Measurements from ENCODE around the gene DNAJA4.

The DNAJA4 gene

DNA sequence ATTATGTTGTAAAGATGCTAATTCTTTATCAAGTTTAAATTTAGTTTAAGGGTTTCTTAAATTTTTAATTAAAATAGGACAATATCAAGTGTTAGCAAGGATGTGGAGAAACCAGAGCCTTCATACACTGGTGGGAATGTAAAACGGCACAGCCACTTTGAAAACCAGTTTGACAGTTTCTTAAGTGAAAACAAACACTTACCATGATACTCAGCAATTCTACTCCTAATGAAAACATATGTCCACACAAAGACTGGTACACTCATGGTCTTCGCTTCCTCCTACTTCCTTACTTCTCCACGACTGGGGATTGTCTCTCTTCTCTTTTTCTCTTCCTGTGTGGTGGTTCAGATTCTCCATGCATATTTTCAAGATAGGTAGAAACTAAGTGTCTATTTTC lies 25.9 kb downstream of the DNAJA4 start:
- ChIA-PET CTCF (no interaction called here), POLR2A (interaction anchor here (1.5 kb wide), 1 partner anchor 9 kb away, joined by 11 read pairs; the partner anchor contains the start of gene SKIC8)
- no peaks in the 10 kb centered on the region for H3K9me3 ChIP-seq (ENCODE audit: control insufficient read depth, insufficient read depth, low read depth, low read length)
- peaks cover 45 to 92% of the 10 kb centered on the region in 2 experiments for H3K36me3 ChIP-seq (ENCODE audit: control insufficient read depth in 2 of 2, insufficient read depth in 1 of 2, low read length in 2 of 2)
- H3K4me1 ChIP-seq (ENCODE audit: control insufficient read depth, insufficient read depth, low read length) = no peaks in the 10 kb centered on the region
- H3K27ac ChIP-seq (ENCODE audit: extremely low read depth, low read depth, low read length) = no peak overlapping the region
- no peak overlapping the region for H3K4me3 ChIP-seq (ENCODE audit: low read depth, low read length)
- TF ChIP-seq ZNF48 (tag by site-specific recombination; IDR thresholded peaks at IDR 0.05) = no peak
- no peak for TF ChIP-seq ZNF184 (tag by site-specific recombination; IDR thresholded peaks at IDR 0.05)
- TF ChIP-seq KLF10 (tag by site-specific recombination; IDR thresholded peaks at IDR 0.05) = no peak
- TF ChIP-seq KLF16 (tag by site-specific recombination; IDR thresholded peaks at IDR 0.05) = no peak
- TF ChIP-seq ZNF404 (tag by site-specific recombination; IDR thresholded peaks at IDR 0.05) = no peak
- no peak for TF ChIP-seq ZNF658 (tag by site-specific recombination; IDR thresholded peaks at IDR 0.05)
- TF ChIP-seq, protein P1, sequence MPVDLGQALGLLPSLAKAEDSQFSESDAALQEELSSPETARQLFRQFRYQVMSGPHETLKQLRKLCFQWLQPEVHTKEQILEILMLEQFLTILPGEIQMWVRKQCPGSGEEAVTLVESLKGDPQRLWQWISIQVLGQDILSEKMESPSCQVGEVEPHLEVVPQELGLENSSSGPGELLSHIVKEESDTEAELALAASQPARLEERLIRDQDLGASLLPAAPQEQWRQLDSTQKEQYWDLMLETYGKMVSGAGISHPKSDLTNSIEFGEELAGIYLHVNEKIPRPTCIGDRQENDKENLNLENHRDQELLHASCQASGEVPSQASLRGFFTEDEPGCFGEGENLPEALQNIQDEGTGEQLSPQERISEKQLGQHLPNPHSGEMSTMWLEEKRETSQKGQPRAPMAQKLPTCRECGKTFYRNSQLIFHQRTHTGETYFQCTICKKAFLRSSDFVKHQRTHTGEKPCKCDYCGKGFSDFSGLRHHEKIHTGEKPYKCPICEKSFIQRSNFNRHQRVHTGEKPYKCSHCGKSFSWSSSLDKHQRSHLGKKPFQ (tag by site-specific recombination; IDR thresholded peaks at IDR 0.05) = no peak
- TF ChIP-seq ZNF501 (tag by site-specific recombination; IDR thresholded peaks at IDR 0.05) = no peak
- TF ChIP-seq, protein P2, sequence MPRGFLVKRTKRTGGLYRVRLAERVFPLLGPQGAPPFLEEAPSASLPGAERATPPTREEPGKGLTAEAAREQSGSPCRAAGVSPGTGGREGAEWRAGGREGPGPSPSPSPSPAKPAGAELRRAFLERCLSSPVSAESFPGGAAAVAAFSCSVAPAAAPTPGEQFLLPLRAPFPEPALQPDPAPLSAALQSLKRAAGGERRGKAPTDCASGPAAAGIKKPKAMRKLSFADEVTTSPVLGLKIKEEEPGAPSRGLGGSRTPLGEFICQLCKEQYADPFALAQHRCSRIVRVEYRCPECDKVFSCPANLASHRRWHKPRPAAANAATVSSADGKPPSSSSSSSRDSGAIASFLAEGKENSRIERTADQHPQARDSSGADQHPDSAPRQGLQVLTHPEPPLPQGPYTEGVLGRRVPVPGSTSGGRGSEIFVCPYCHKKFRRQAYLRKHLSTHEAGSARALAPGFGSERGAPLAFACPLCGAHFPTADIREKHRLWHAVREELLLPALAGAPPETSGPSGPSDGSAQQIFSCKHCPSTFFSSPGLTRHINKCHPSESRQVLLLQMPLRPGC (tag by site-specific recombination; IDR thresholded peaks at IDR 0.05) = no peak
- no peak for TF ChIP-seq BCL11A (tag by site-specific recombination; IDR thresholded peaks at IDR 0.05; ENCODE audit: low read depth)
- TF ChIP-seq, protein P3, sequence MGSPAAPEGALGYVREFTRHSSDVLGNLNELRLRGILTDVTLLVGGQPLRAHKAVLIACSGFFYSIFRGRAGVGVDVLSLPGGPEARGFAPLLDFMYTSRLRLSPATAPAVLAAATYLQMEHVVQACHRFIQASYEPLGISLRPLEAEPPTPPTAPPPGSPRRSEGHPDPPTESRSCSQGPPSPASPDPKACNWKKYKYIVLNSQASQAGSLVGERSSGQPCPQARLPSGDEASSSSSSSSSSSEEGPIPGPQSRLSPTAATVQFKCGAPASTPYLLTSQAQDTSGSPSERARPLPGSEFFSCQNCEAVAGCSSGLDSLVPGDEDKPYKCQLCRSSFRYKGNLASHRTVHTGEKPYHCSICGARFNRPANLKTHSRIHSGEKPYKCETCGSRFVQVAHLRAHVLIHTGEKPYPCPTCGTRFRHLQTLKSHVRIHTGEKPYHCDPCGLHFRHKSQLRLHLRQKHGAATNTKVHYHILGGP (tag by site-specific recombination; IDR thresholded peaks at IDR 0.05) = no peak
- TF ChIP-seq, protein P4, sequence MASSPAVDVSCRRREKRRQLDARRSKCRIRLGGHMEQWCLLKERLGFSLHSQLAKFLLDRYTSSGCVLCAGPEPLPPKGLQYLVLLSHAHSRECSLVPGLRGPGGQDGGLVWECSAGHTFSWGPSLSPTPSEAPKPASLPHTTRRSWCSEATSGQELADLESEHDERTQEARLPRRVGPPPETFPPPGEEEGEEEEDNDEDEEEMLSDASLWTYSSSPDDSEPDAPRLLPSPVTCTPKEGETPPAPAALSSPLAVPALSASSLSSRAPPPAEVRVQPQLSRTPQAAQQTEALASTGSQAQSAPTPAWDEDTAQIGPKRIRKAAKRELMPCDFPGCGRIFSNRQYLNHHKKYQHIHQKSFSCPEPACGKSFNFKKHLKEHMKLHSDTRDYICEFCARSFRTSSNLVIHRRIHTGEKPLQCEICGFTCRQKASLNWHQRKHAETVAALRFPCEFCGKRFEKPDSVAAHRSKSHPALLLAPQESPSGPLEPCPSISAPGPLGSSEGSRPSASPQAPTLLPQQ (tag by site-specific recombination; IDR thresholded peaks at IDR 0.05) = no peak
- TF ChIP-seq ZXDB (tag by site-specific recombination; IDR thresholded peaks at IDR 0.05) = no peak
- TF ChIP-seq, protein P5, sequence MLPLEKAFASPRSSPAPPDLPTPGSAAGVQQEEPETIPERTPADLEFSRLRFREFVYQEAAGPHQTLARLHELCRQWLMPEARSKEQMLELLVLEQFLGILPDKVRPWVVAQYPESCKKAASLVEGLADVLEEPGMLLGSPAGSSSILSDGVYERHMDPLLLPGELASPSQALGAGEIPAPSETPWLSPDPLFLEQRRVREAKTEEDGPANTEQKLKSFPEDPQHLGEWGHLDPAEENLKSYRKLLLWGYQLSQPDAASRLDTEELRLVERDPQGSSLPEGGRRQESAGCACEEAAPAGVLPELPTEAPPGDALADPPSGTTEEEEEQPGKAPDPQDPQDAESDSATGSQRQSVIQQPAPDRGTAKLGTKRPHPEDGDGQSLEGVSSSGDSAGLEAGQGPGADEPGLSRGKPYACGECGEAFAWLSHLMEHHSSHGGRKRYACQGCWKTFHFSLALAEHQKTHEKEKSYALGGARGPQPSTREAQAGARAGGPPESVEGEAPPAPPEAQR (tag by site-specific recombination; IDR thresholded peaks at IDR 0.05) = no peak
- TF ChIP-seq ZSCAN30 (tag by site-specific recombination; IDR thresholded peaks at IDR 0.05) = no peak
- no peak for TF ChIP-seq ZFHX2 (tag by site-specific recombination; conservative IDR thresholded peaks at IDR 0.05)
- no peak for TF ChIP-seq ZNF302 (tag by site-specific recombination; IDR thresholded peaks at IDR 0.05; ENCODE audit: low read depth)

DNA sequence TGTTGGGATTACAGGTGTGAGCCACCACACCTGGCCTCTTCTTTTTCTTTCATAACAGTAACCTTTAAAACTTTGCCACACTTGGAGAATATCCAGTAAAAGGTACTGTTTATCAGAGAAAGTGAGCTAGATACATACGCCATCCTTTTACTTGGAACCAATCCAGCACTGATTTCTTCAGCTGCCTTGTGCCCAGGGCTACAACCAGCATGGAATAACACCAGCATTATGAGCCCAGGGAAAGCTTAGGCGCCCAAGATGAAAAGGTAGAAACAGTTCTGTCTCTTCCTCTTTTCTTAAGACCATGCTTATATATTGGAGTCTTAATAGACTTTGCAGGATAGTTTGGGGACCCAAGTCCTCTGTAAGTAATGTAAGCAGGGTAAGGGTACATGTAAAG lies 26.7 kb downstream of the DNAJA4 start:
- no peak overlapping the region for H3K27ac ChIP-seq (ENCODE audit: extremely low read depth, low read depth, low read length)
- ChIA-PET CTCF (interaction anchor here (0.6 to 0.9 kb wide), 2 partner anchors 131 to 463 kb away, joined by 3 read pairs; no protein-coding TSS in a partner anchor), POLR2A (interaction anchor here (1.5 kb wide), 1 partner anchor 8 kb away, joined by 11 read pairs; the partner anchor contains the start of gene SKIC8)
- TF ChIP-seq SETDB1 (IDR thresholded peaks at IDR 0.05; ENCODE audit: insufficient read length, low read length) (no peak), ZFP37 (tag by site-specific recombination; IDR thresholded peaks at IDR 0.05) (no peak), YY2 (tag by site-specific recombination; IDR thresholded peaks at IDR 0.05) (no peak), ZBTB20 (tag by site-specific recombination; IDR thresholded peaks at IDR 0.05) (no peak), ZNF324 (tag by site-specific recombination; IDR thresholded peaks at IDR 0.05) (no peak), ZFHX2 (tag by site-specific recombination; conservative IDR thresholded peaks at IDR 0.05) (no peak), ZNF350 (tag by site-specific recombination; IDR thresholded peaks at IDR 0.05) (no peak), ZNF776 (tag by site-specific recombination; IDR thresholded peaks at IDR 0.05; ENCODE audit: borderline replicate concordance) (no peak)
- TF ChIP-seq, protein P6, sequence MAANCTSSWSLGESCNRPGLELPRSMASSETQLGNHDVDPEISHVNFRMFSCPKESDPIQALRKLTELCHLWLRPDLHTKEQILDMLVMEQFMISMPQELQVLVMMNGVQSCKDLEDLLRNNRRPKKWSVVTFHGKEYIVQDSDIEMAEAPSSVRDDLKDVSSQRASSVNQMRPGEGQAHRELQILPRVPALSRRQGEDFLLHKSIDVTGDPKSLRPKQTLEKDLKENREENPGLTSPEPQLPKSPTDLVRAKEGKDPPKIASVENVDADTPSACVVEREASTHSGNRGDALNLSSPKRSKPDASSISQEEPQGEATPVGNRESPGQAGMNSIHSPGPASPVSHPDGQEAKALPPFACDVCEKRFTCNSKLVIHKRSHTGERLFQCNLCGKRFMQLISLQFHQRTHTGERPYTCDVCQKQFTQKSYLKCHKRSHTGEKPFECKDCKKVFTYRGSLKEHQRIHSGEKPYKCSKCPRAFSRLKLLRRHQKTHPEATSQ (tag by site-specific recombination; IDR thresholded peaks at IDR 0.05) = no peak
- TF ChIP-seq, protein P7, sequence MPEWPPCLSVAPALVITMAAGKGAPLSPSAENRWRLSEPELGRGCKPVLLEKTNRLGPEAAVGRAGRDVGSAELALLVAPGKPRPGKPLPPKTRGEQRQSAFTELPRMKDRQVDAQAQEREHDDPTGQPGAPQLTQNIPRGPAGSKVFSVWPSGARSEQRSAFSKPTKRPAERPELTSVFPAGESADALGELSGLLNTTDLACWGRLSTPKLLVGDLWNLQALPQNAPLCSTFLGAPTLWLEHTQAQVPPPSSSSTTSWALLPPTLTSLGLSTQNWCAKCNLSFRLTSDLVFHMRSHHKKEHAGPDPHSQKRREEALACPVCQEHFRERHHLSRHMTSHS (tag by site-specific recombination; IDR thresholded peaks at IDR 0.05) = no peak
- no peaks in the 10 kb centered on the region for H3K4me1 ChIP-seq (ENCODE audit: control insufficient read depth, insufficient read depth, low read length)
- no peak overlapping the region for H3K4me3 ChIP-seq (ENCODE audit: low read depth, low read length)
- peaks cover 45 to 87% of the 10 kb centered on the region in 2 experiments for H3K36me3 ChIP-seq (ENCODE audit: control insufficient read depth in 2 of 2, insufficient read depth in 1 of 2, low read length in 2 of 2)
- H3K9me3 ChIP-seq (ENCODE audit: control insufficient read depth, insufficient read depth, low read depth, low read length) = no peaks in the 10 kb centered on the region

Measured in HEK293 (cell line).